HepG2 (cell line): ENCODE measurements around the gene B3GALT5.

Source experiments
- ARID3A ChIP-seq: IDR thresholded peaks from 2 replicates; pipeline ENCODE4 v1.6.1; 2012; ENCODE audit warnings: low read depth, low read length, improper control_type of control experiment
- CTCF ChIP-seq: sonication (generic); formaldehyde crosslinking; IDR thresholded peaks from 2 replicates; pipeline ENCODE4 v1.5.0; 2020; ENCODE audit warnings: mild to moderate bottlenecking, missing genetic modification reagents, moderate library complexity
- HDAC1 ChIP-seq: sonication (generic); formaldehyde crosslinking; IDR thresholded peaks from 2 replicates; pipeline ENCODE4 v1.5.1; 2020; ENCODE audit warnings: mild to moderate bottlenecking, missing genetic modification reagents
- KAT2B ChIP-seq: fragments of 150-350 bp; IDR thresholded peaks from 2 replicates; pipeline ENCODE4 v1.6.1; 2014; ENCODE audit warnings: low read depth, low read length, borderline replicate concordance
- MAFK ChIP-seq, 2 experiments: IDR thresholded peaks in 1 of 2; conservative IDR thresholded peaks in 1 of 2; 2 replicates each; pipeline ENCODE4 v1.6.1; 2011; ENCODE audit warnings: improper control_type of control experiment in 2 of 2, low read length in 2 of 2
- MAZ ChIP-seq, 2 experiments: sonication (generic) in 1 of 2; formaldehyde crosslinking in 1 of 2; IDR thresholded peaks; 2 replicates each; pipeline versions ENCODE4 v1.5.0 to v1.6.1; 2012 to 2020; ENCODE audit warnings: low read depth in 2 of 2, mild to moderate bottlenecking in 2 of 2, borderline replicate concordance in 1 of 2, improper control_type of control experiment in 1 of 2, low read length in 1 of 2, missing genetic modification reagents in 1 of 2, moderate library complexity in 1 of 2
- NPAS2 ChIP-seq: sonication (generic); formaldehyde crosslinking; IDR thresholded peaks from 2 replicates; pipeline ENCODE4 v1.8.0; 2022; ENCODE audit warnings: mild to moderate bottlenecking, missing genetic modification reagents, borderline replicate concordance
- NR2C2 ChIP-seq: sonication (generic); formaldehyde crosslinking; IDR thresholded peaks from 2 replicates; pipeline ENCODE4 v1.4.0; 2020; ENCODE audit warnings: missing genetic modification reagents, mild to moderate bottlenecking, moderate library complexity, borderline replicate concordance
- POLR2AphosphoS5 ChIP-seq: IDR thresholded peaks from 2 replicates; pipeline ENCODE4 v1.6.1; 2012; ENCODE audit warnings: low read depth, low read length
- TOPORS ChIP-seq: sonication (generic); formaldehyde crosslinking; IDR thresholded peaks from 2 replicates; pipeline ENCODE4 v1.8.0; 2023; ENCODE audit warnings: mild to moderate bottlenecking, missing genetic modification reagents
- ZNF24 ChIP-seq: fragments of 450-650 bp; IDR thresholded peaks from 2 replicates; pipeline ENCODE4 v1.6.1; 2017; ENCODE audit warnings: antibody characterized with exemption, mild to moderate bottlenecking
- TF ChIP-seq, protein P1 (sequence below): sonication (generic); formaldehyde crosslinking; IDR thresholded peaks from 2 replicates; pipeline ENCODE4 v1.5.0; 2020; ENCODE audit warnings: mild to moderate bottlenecking, missing genetic modification reagents

DNA sequence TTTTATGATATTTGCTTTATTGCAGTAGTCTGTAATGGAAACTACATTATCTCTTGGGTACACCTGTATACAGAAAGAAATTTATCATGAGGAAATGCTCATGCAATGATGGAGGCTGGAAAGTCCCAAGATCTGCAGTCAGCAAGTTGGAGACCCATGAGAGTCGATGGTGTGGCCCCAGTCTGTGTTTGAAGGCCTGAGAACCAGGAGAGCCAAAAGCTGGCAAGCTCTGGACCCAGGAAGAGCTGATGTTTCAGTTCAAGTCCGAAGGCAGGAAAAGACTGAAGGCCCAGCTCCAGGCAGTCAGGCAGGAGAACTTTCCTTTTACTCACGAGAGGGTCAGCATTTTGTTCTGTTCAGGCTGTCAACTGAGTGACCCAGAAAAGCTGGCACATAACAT, 42.2 kb downstream of the B3GALT5 start:
- no peak for TF ChIP-seq KAT2B
- TF ChIP-seq, protein P1, sequence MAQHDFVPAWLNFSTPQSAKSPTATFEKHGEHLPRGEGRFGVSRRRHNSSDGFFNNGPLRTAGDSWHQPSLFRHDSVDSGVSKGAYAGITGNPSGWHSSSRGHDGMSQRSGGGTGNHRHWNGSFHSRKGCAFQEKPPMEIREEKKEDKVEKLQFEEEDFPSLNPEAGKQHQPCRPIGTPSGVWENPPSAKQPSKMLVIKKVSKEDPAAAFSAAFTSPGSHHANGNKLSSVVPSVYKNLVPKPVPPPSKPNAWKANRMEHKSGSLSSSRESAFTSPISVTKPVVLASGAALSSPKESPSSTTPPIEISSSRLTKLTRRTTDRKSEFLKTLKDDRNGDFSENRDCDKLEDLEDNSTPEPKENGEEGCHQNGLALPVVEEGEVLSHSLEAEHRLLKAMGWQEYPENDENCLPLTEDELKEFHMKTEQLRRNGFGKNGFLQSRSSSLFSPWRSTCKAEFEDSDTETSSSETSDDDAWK (CRISPR knock-in tag), result no peak
- TF ChIP-seq TOPORS (CRISPR knock-in tag), result no peak
- TF ChIP-seq NPAS2, result no peak
- no peak for TF ChIP-seq ZNF24
- no peak for TF ChIP-seq HDAC1 (CRISPR knock-in tag)
- no peak for TF ChIP-seq MAFK (conservative IDR thresholded peaks at IDR 0.05 in 1 of 2, IDR thresholded peaks at IDR 0.05 in 1 of 2; ENCODE audit: low read length in 2 of 2)
- TF ChIP-seq ARID3A, result no peak
- TF ChIP-seq CTCF (CRISPR knock-in tag), result no peak
- no peak for TF ChIP-seq NR2C2 (CRISPR knock-in tag)
- TF ChIP-seq POLR2AphosphoS5, result no peak
- no peak for TF ChIP-seq MAZ (IDR thresholded peaks at IDR 0.05; ENCODE audit: borderline replicate concordance, low read depth, low read length)
- TF ChIP-seq MAZ (CRISPR knock-in tag; IDR thresholded peaks at IDR 0.05; ENCODE audit: low read depth), result no peak
